ENCODE measurements around the gene MTHFR. TPM values are rescaled to one million over a fixed set of nuclear protein-coding genes. Genes with fewer than 3 reads are reported as not detected.

The MTHFR gene
- total RNA-seq, 1 experiment from 2014 or later, result 22.6 TPM

- no peak for TF ChIP-seq NFATC4 (CRISPR knock-in tag; IDR thresholded peaks at IDR 0.05)
- no peak for TF ChIP-seq IRF2 (CRISPR knock-in tag; IDR thresholded peaks at IDR 0.05; ENCODE audit: borderline replicate concordance, low read depth)
- TF ChIP-seq ZSCAN18 (CRISPR knock-in tag; IDR thresholded peaks at IDR 0.05), result no peak
- TF ChIP-seq USF1 (CRISPR knock-in tag; IDR thresholded peaks at IDR 0.05), result no peak
- no peak for TF ChIP-seq TP53 (CRISPR knock-in tag; IDR thresholded peaks at IDR 0.05)
- TF ChIP-seq JUN (CRISPR knock-in tag; IDR thresholded peaks at IDR 0.05), result no peak
- TF ChIP-seq ZNF121 (CRISPR knock-in tag; IDR thresholded peaks at IDR 0.05), result no peak
- TF ChIP-seq MYBL2 (CRISPR knock-in tag; IDR thresholded peaks at IDR 0.05), result no peak
- no peak for TF ChIP-seq CREM (CRISPR knock-in tag; IDR thresholded peaks at IDR 0.05)
- TF ChIP-seq KAT7 (CRISPR knock-in tag; IDR thresholded peaks at IDR 0.05; ENCODE audit: borderline replicate concordance), result no peak
- TF ChIP-seq CDX4 (CRISPR knock-in tag; IDR thresholded peaks at IDR 0.05; ENCODE audit: borderline replicate concordance), result no peak
Observed at GRCh38 chr1:11855430-11855829, 49.7 kb upstream of the MTHFR start (continued).

GRCh38 chr1:11854519-11854918 is 48.8 kb upstream of the MTHFR start:
- Mint-ChIP-seq H3K36me3 (no peaks in the 10 kb centered on the region), H3K27ac (no peak overlapping the region), H3K4me1 (no peaks in the 10 kb centered on the region), H3K9me3 (no peaks in the 10 kb centered on the region), H3K4me3 (no peak overlapping the region), H3K27me3 (ENCODE audit: low read depth) (peaks cover 31% of the 10 kb centered on the region)
- CTCF ChIA-PET, result interaction anchor here (0.8 to 3.0 kb wide), 7 partner anchors 13 to 112 kb away, joined by 3 to 12 read pairs (median 6); no protein-coding TSS in a partner anchor
- no peak for DNase-seq (ENCODE audit: low spot score)
- ATAC-seq, result no peak
- POLR2A ChIA-PET, result interaction anchor here (1.2 kb wide), 1 partner anchor 55 kb away, joined by 3 read pairs; no protein-coding TSS in a partner anchor
- TF ChIP-seq ARID4B (CRISPR knock-in tag; IDR thresholded peaks at IDR 0.05; ENCODE audit: borderline replicate concordance) (no peak), ZNF232 (CRISPR knock-in tag; IDR thresholded peaks at IDR 0.05) (no peak), OVOL2 (CRISPR knock-in tag; IDR thresholded peaks at IDR 0.05; ENCODE audit: borderline replicate concordance) (no peak), ELF4 (CRISPR knock-in tag; IDR thresholded peaks at IDR 0.05; ENCODE audit: low read depth) (no peak), ZNF532 (CRISPR knock-in tag; IDR thresholded peaks at IDR 0.05; ENCODE audit: borderline replicate concordance) (no peak), ATF6 (CRISPR knock-in tag; IDR thresholded peaks at IDR 0.05) (no peak), ZMAT4 (CRISPR knock-in tag; IDR thresholded peaks at IDR 0.05) (no peak), ZNF423 (CRISPR knock-in tag; IDR thresholded peaks at IDR 0.05) (no peak), ZNF317 (CRISPR knock-in tag; IDR thresholded peaks at IDR 0.05; ENCODE audit: borderline replicate concordance, low read depth) (no peak), EMX1 (CRISPR knock-in tag; IDR thresholded peaks at IDR 0.05) (no peak), GRHL2 (CRISPR knock-in tag; IDR thresholded peaks at IDR 0.05; ENCODE audit: insufficient replicate concordance, severe bottlenecking) (no peak), GTF2I (CRISPR knock-in tag; conservative IDR thresholded peaks at IDR 0.05) (no peak), NR1H2 (CRISPR knock-in tag; IDR thresholded peaks at IDR 0.05) (no peak), JUN (CRISPR knock-in tag; IDR thresholded peaks at IDR 0.05) (no peak)

Measured in WTC11 (cell line).